Measurements from ENCODE around the gene MYLK3.

- TF ChIP-seq CTCF (IDR thresholded peaks at IDR 0.05): no peak
- TF ChIP-seq POLR2A (IDR thresholded peaks at IDR 0.05): no peak
Measured at GRCh38 chr16:46788891-46789474, 40.8 kb upstream of the MYLK3 start.

All from vagina (tissue), 2 donors.